Lung (tissue), 12 donors: ENCODE results near the gene CACNA1C. TPM values are rescaled to one million over a fixed set of nuclear protein-coding genes. Genes with fewer than 3 reads are reported as not detected.
A peak's percentile ranks its signal among the peaks of the same experiment; 100 is the strongest.

Experiments
- ATAC-seq: fragments of 200-7000 bp; cut with Tn5 transposase; one replicate; pipeline ENCODE4 v1.9.1; 2020; ENCODE audit warnings: moderate number of reproducible peaks; ENCODE audit not compliant: insufficient read depth, low FRiP score
- DNase-seq, 3 donors: peaks; one replicate each; pipeline ENCODE4 v3.0.0-alpha.2; 2013 to 2017
- H3K27ac ChIP-seq, 2 donors: one replicate each; pipeline ENCODE4 v1.5.1; 2013; ENCODE audit warnings: mild to moderate bottlenecking in 2 of 2, moderate library complexity in 2 of 2, control low read depth in 1 of 2, inconsistent platforms in 1 of 2, low read depth in 1 of 2, low read length in 1 of 2
- H3K27me3 ChIP-seq, 3 donors: one replicate each; pipeline ENCODE4 v1.5.1; 2013; ENCODE audit warnings: low read length in 2 of 3; ENCODE audit not compliant: control insufficient read depth in 3 of 3, insufficient read depth in 3 of 3
- H3K36me3 ChIP-seq, 4 donors: one replicate each; pipeline ENCODE4 v1.5.1; 2013; ENCODE audit warnings: low read length in 4 of 4, mild to moderate bottlenecking in 1 of 4, moderate library complexity in 1 of 4; ENCODE audit not compliant: control insufficient read depth in 4 of 4, insufficient read depth in 4 of 4
- H3K4me1 ChIP-seq, 5 donors: one replicate each; pipeline ENCODE4 v1.5.1; 2013; ENCODE audit warnings: low read length in 5 of 5, mild to moderate bottlenecking in 2 of 5, moderate library complexity in 1 of 5; ENCODE audit not compliant: control insufficient read depth in 5 of 5, insufficient read depth in 5 of 5
- H3K4me3 ChIP-seq: one replicate; pipeline ENCODE4 v1.5.1; 2013; ENCODE audit warnings: mild to moderate bottlenecking, control low read depth, moderate library complexity
- H3K9ac ChIP-seq, 2 donors: one replicate each; pipeline ENCODE4 v1.5.1; 2013; ENCODE audit warnings: low read length in 2 of 2, control low read depth in 1 of 2; ENCODE audit not compliant: insufficient read depth in 1 of 2
- H3K9me3 ChIP-seq, 4 donors: one replicate each; pipeline ENCODE4 v1.5.1; 2013; ENCODE audit warnings: low read length in 3 of 4, mild to moderate bottlenecking in 1 of 4, moderate library complexity in 1 of 4; ENCODE audit not compliant: control insufficient read depth in 4 of 4, insufficient read depth in 3 of 4
- CTCF ChIP-seq: IDR thresholded peaks from 2 replicates; pipeline ENCODE4 v1.5.1; 2012; ENCODE audit warnings: mild to moderate bottlenecking; ENCODE audit errors: control extremely low read depth, extremely low read depth
- WGBS, 2 donors: extraction: QIAGEN DNeasy Blood & Tissue Kit; methylation state at CpG; one replicate each; pipeline ENCODE4 v1.1.7; 2013; 5-methylcytosine and 5-hydroxymethylcytosine counted together
- polyA plus RNA-seq, 2 donors: library from polyadenylated mRNA; stranded (reverse); fragments of 200-250 nt; gene quantifications; one replicate each; pipeline ENCODE4 v1.2.1, GENCODE V29; 2013
- total RNA-seq, 2 donors: library from RNA; depleted of rRNA in 1 of 2; stranded (reverse); fragments of >200 nt in 1 of 2; gene quantifications; one replicate each; pipeline ENCODE4 v1.2.1, GENCODE V29; 2014 to 2021
- donor health status: control.
- donor health status: control.
- donor health status: Bipolar disorder and iron deficiency.
- donor health status: healthy.
- donor health status: DM: yes; HTN: yes; CAD: no.

Gene CACNA1C
- total and polyA plus RNA-seq, 4 donors: 3.2 to 17.5 (median 7.5) TPM

- DNase-seq (no peak), ATAC-seq (no peak)
- 41 to 66% methylated on average over 2 of the region's 2 CpGs for WGBS, 2 donors
- Histone ChIP-seq H3K4me3 (no peak overlapping the region), H3K27me3 (peaks cover 0 to 3% (median 0%) of the 10 kb centered on the region in 3 donors), H3K4me1 (peaks cover 0 to 24% (median 0%) of the 10 kb centered on the region in 5 donors), H3K27ac (no peak overlapping the region), H3K9ac (no peak overlapping the region), H3K9me3 (peaks cover 0 to 2% (median 0%) of the 10 kb centered on the region in 4 donors), H3K36me3 (peaks cover 0 to 6% (median 4%) of the 10 kb centered on the region in 4 donors)
- no peak for TF ChIP-seq CTCF
These were observed 581.7 kb downstream of the CACNA1C start for GRCh38 chr12:2634471-2634870.

- H3K9ac ChIP-seq: peak overlapping the region in 1 of 2 donors; percentile 9
- peak; percentile 57 to 86 (median 75) for DNase-seq
- ATAC-seq: no peak
- peaks cover 0 to 2% (median 0%) of the 10 kb centered on the region in 3 donors for H3K27me3 ChIP-seq
- peaks cover 0 to 17% (median 2%) of the 10 kb centered on the region in 5 donors for H3K4me1 ChIP-seq
- peaks cover 0 to 2% (median 0%) of the 10 kb centered on the region in 4 donors for H3K9me3 ChIP-seq
- no peak overlapping the region for H3K4me3 ChIP-seq
- no peak for TF ChIP-seq CTCF
- H3K36me3 ChIP-seq: peaks cover 0 to 6% (median 4%) of the 10 kb centered on the region in 4 donors
- H3K27ac ChIP-seq: no peak overlapping the region
- WGBS, 2 donors: 59 to 61% methylated on average over 7 of the region's 7 CpGs
These were observed 584.1 kb downstream of the CACNA1C start for GRCh38 chr12:2636741-2637340.

- H3K27ac ChIP-seq: no peak overlapping the region
- ATAC-seq (no peak), DNase-seq (no peak)
- H3K36me3 ChIP-seq: peaks cover 0 to 6% (median 4%) of the 10 kb centered on the region in 4 donors
- 84 to 85% methylated on average over 8 of the region's 8 CpGs for WGBS, 2 donors
- H3K4me3 ChIP-seq: no peak overlapping the region
- H3K9me3 ChIP-seq: peaks cover 0 to 2% (median 0%) of the 10 kb centered on the region in 4 donors
- TF ChIP-seq CTCF: no peak
- peaks cover 0 to 12% (median 3%) of the 10 kb centered on the region in 5 donors for H3K4me1 ChIP-seq
- H3K9ac ChIP-seq: no peak overlapping the region
- peaks cover 0 to 2% (median 0%) of the 10 kb centered on the region in 3 donors for H3K27me3 ChIP-seq
These were observed 584.6 kb downstream of the CACNA1C start for GRCh38 chr12:2637371-2637770.
